NOMO-1 treated with DMSO at 0.1 percent for 48 hours (cell line): ENCODE data around the gene FAM219A.

Source experiments
- DNase-seq: peaks from one replicate; lab custom pipeline; 2025; ENCODE audit not compliant: unreplicated experiment; lab: John Stamatoyannopoulos, UW

FAM219A gene

DNA sequence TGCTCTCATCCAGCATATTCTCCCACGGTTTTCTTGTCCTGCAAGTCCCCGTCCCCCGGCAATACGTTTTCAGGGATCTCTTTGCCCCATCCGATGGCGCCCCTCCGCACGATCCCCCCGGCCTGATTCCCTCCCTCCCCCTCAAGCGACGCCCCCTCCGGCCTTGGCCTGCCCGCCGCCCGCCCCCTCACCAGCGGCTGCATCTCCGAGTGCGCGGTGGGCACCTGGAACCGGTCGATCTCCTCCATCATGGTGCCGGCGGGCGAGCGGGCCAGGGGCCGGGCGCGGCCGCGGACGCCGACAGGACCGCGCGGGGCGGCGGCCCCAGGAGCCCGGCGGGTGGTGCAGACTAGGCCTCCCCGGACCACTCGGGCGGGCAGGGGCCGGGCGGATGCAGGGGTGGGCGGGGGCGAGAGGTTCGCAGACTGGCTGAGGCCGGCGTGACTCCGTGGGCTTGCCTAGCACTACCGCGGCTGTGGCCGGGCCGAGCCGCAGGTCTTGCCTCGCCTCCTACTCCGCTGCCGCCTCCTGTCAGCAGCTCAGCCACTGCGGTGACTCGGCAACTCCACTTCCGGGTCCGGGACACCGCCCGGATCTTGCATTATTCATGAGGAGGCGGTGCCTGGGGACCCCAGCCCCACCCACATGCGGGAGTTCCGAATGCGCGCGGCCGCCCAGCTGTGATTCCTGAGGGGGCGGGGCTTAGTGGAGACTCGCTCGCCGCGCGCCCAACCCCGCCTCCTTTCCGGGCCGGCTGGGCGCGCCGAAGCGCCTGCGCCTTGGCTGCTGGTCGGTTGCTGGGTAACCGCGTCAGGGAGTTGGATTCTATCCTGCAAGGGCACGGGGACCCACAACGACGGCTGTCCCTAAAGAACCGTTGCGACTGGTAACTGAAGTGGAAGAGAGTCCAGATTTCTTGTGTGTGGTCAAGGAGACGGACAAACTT lies at the start of gene FAM219A, which contains the start of gene DNAI1:
FAM219A (minus strand) TSS at position 558 of the 946 bp plus-strand sequence; CDS start at position 251, 307 bp downstream.
DNAI1 (plus strand) TSS at position 793 of the 946 bp plus-strand sequence. CDS start 201 bp downstream, outside the sequence.
- DNase-seq, result peak; percentile 99

DNA sequence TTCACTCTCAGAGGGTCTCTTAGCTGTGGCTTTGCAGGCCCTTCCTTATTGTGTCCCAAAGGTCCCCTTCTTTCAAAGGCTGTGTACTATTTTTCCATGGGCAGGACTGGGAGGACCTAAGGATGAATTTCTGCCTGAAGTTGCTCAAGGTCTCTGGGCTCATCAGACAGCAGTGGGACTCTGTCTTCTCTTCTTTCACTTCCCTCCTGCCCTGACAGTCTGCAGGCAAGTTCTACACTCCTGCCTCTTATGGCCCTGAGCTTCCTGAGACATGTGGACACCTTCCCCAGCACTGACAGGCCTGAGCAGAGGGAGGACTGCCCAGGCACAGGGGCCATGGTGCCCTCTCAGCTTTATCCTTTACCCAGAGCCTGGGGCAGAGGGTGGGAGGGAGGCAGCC lies 49.6 kb upstream of the FAM219A start:
- DNase-seq, result peak; percentile 43

- DNase-seq, result no peak
Measured at GRCh38 chr9:34507556-34507955, 49.2 kb upstream of the FAM219A start.

DNA sequence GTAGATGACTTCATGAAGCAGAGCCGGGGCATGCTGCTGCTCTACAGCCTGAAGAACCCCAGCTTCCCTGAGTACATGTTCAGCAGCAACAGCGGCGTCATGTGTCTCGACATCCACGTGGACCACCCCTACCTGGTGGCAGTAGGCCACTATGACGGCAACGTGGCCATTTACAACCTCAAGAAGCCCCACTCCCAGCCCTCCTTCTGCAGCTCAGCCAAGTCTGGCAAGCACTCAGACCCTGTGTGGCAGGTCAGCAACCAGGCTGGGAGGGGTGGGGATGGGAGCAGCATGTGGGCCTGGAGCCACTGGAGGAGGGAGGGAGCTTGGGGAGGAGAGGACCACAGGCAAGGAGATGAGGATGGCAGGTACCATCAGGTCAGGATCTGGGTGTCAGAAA lies 48.3 kb upstream of the FAM219A start:
- no peak for DNase-seq

DNA sequence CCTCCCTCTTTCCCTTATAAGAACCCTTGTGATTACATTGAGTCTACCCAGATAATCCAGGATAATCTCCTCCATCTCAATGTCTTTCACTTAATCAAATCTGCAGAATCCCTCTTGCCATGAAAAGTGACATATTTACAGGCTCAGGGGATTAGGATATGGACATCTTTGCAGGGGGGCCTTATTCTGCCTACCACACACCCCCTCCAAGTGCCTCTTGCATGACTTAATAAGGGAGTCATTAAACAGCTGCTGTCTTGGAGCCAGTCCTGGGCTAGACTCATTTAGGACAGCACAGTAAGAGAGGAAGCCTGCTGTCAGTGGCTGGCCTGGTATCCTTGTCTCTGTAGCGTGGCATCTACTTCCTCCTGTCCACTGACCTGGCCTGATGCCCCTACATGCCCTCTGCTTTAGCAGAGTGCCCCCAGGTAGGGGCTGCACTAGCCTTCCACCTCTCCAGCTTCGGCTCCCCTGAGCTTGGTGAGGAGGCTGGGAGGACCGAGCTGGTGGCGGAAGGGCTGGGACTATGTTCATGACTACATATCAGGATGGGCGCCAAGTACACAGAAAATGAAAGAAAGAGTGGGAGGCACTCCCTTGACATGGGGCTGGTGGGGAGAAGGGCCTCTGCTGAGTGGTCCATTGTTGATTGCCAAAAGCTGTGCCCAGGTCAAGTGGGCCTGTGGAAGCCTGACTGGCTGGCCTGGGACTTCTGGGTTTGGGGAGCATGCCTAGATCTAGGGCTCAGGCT lies 47.2 kb upstream of the FAM219A start:
- no peak for DNase-seq

DNA sequence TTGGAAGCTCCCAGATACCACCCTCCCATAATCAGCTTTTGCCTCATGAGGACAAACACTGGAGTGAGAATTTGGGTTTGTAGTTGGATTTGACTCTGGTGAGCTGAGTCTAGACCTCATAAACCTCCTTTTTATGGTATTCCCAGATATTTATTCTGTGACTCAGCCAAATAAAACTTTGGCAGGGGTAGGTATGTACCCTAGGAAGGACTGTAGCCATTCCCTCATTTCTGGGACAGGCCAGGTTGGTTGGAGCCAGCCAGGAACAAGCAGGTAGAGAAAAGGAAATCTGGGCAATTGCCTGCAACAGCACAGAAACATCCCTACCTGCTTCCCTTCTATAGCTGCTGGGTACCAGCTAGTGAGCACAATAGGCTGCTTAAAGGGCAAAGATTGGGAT lies 45.0 kb upstream of the FAM219A start:
- no peak for DNase-seq

DNA sequence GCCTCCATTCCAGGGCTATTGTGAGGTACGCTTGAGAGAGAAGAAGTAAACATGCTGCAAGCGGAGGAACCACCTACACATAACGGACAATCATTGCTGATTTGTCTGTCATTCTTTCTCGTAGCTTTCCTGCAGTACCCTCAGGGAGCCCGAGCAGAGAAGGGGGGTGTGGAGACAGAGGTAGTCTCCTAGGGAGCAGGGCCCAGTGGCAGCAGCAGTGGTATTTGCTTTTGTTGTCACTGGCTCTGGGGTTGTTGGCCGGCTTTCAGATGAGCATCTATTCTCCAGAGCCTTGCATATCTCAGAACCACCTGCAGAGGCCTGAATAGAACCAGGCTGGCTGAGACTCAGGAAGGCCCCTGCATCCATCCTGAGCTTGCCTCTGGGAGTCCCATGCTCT lies 44.5 kb upstream of the FAM219A start:
- no peak for DNase-seq

DNA sequence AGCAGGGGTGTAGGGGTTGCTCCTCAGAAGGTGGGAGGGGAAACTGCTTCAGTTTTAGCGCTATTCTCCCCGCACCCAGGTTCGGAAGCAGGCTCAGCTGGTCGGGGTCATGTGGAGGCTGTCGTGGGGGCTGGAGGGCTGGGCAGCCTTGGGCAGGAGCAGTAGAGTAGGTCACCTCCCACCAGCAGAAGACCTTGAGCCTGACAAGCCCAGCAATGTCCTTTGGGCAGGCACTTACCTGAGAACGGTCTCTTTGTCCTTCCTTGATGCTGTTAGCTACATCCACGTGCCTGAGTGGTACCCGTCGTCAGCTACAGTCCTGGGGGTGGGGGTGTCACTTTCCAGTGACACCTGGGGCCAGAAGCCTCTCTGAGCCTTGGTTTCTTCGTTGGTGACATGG lies 44.1 kb upstream of the FAM219A start:
- no peak for DNase-seq

DNA sequence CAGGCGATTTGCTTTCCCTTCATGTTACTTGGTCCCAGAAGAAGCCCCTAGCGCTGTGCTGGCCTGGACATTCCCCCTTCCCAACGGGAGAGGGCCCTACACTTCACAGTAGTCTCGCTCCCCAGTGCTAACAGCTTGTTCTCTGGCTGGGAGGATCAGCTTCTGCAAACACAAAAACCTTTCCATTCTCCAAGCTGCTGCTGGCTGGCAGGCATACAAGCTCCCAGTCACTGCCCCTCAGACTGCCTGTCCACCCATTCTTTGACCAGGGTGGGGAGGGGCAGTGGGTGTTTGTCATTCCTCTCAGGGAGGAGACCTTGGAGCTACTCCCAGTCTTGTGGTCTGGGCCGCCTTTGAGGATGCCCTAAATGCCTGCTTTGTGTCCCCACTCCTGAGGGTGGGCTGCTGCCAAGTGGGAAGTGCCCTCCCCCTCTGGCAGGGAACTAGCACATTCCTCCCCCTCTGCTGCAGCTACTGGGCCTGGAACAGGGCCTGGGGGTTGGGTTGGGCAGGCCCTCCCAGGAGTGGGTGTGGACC lies 43.6 kb upstream of the FAM219A start:
- DNase-seq, result no peak

GRCh38 chr9:34501372-34501771 lies 43.0 kb upstream of the FAM219A start:
- DNase-seq, result no peak

DNA sequence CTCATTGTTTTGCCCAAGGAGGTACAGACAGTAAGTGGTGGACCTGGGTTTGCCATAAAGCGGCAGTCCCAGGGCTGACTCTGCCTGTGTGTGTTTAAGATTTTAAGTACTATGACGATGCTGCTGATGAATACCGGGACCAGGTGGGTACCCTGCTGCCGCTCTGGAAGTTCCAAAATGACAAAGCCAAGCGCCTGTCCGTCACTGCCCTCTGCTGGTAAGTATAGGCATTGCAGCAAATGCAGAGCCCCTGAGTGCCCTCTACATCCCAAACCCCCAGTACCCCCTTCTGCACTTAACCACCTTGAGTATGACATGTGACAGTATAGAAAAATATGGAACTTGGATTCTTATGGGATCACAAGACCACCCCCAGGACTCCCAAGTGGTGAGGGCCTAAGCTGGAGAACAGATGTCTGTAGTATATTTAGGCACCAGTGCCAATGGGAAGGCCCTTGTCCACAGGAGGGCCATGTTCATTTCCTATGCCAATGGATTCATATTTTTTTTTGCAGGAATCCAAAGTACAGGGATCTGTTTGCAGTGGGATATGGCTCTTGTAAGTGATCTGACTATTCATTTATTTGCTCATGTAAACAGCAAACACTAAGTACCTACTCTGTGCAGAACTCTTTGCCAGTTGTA lies 42.4 kb upstream of the FAM219A start:
- peak; percentile 50 for DNase-seq

DNA sequence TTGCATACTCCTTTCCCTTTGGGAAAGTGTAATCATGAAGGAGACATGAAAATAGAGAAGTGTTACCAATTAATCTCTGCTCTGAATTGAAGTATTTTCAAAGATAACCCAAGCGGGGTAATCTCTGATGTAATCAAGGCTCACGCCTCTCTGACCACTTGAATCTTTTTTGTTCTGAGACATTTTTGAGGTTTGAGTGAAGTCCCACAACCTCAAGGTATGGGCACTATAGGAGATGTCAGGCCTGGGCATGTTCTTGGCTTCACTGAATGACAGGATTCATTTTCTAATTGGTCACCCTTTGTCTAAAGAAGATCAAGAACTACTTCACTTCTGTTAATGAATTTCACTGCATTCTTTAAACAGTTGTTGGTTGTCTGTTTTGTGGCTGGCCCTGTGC lies 40.7 kb upstream of the FAM219A start:
- no peak for DNase-seq

- DNase-seq, result no peak
Measured at GRCh38 chr9:34498553-34498952, 40.2 kb upstream of the FAM219A start.

GRCh38 chr9:34496149-34496712 lies 37.9 kb upstream of the FAM219A start:
- DNase-seq, result no peak

DNA sequence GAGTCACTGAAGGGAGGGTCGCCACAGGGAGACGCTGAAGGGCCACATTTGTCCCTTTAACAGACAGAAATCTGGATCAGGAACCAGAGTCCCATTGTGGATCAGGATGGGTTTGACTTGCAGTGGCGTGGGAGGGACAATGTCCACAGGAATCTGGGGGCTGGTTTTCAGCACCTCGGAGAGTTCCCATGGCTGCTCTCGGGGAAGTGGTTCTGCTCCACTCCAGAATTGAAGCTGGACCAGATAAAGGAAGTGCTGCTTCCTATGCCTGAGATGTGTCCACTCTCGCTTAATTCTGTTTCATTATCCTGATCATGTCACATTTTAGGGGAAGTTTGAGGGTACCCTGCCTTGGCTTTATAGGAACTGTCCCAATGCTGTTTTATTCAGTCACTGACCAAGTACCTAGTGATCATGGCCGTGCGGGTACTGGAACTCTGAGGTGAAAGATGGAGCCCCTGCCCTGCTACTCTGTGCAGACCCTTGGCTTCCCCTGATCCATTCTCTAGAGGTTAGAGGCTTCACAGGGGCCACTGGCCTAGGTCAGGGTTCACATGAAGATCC lies 35.7 kb upstream of the FAM219A start:
- peak; percentile 59 for DNase-seq

DNA sequence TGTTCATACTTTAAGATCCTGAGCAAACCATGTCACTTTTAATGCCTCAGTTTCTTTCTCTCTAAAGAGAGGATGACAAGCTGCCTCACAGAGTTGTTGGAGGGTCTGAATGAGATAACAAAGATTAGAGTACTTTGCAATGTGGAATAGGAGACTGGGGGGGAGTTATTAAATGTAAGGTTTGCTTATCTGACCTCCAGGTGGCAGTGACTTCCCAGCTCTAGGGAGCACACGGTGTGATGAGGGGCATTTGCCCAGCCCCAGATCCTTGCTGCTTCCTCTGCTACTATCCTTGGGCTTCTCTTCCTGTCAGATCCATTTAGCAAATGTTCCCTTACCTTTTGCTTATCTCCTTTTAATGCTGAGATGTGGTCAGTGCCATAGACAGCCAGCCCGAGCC lies 33.7 kb upstream of the FAM219A start:
- DNase-seq, result no peak

GRCh38 chr9:34491596-34491995 lies 33.2 kb upstream of the FAM219A start:
- no peak for DNase-seq

DNA sequence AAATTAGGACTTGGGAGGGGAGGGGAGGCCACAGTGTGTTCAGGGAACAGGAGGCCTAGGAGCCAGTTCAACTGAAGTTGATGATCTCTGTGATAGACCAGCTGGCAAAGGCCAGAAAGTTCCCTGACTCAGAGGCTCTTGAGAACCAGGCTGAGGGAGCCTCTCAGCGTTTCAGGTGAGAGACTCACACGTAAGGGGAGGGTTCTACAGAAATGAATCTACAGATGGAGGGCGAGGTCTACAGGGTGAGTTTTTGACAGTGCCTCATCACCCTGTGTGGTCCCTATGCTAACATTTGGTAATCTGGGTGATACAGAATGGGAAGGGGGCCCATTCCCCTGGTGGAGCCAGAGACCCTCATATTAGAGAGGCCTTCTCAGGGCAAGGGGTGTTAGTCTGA lies 32.4 kb upstream of the FAM219A start:
- DNase-seq, result no peak

- DNase-seq, result no peak
Measured at GRCh38 chr9:34490360-34490759, 32.0 kb upstream of the FAM219A start.

DNA sequence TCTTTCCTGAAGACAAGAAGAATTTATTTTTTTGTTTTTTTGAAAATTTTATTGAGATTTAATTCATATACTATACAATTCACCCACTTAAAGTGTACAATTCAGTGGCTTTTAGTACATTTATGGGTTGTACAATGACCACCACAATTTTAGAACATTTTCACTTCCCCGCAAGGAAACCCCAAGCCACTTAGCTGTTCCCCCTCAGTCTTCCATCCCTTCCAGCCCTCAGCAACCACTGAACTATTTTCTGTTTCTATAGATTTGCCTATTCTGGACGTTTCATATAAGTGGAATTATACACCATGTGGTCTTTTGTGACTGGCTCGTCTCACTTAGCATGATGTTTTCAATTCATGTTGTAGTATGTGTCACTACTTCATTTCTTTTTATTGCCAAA lies 28.2 kb upstream of the FAM219A start:
- no peak for DNase-seq

GRCh38 chr9:34485822-34486221 lies 27.5 kb upstream of the FAM219A start:
- DNase-seq, result no peak
